Fibroblast of skin of left biceps (primary cell): ENCODE measurements around the gene ARHGEF26.
A peak's percentile ranks its signal among the peaks of the same experiment; 100 is the strongest.

ENCODE experiments used
- DNase-seq, 2 experiments: peaks; one replicate each; pipeline ENCODE4 v3.0.0-alpha.2; 2013; ENCODE audit warnings: low read depth in 2 of 2

Gene ARHGEF26

DNA sequence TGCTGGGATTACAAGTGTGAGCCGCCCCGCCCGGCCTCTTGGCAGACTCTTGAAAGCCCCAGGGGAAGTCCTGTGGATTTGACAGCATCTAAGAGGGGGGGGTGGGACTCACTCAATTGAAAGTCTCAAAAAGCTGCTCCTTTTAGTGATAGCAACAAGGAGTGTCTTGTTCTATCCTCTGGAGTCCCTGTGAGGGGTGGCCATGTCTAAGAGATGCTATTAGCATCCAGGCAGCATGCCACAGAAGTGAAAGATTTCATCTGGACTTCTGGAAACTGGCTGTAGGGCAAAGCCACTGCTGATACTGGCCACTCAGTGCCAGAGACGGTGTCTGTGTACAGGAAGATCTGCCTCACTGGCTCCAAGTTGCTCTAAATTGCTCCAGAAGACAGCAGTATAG is 129.1 kb downstream of the ARHGEF26 start:
- DNase-seq: no peak

DNA sequence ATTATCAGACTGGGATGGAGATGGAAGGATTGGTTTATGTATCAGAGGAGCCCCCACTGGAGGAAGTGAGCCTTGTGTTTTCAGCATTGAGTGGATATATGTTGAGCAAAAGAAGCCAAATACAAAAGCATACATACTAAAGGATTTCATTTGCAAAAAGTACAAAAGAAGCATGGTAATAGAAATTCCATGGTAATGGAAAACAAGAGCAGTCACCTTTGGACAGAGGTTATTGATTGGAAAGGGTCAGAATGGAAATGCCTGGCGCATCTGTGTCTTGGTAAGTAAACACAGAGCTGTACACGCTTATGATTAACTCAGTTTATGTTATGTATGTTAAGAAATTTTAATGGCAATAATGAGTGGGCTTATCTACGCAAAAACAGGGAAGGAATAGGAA is 130.4 kb downstream of the ARHGEF26 start:
- no peak for DNase-seq

GRCh38 chr3:154252759-154253638 is 131.8 kb downstream of the ARHGEF26 start:
- peak; percentile 48 to 62 for DNase-seq

GRCh38 chr3:154254527-154254926 is 133.3 kb downstream of the ARHGEF26 start:
- DNase-seq: no peak

- DNase-seq: no peak
These were observed 152.2 kb downstream of the ARHGEF26 start for GRCh38 chr3:154273381-154273780.

DNA sequence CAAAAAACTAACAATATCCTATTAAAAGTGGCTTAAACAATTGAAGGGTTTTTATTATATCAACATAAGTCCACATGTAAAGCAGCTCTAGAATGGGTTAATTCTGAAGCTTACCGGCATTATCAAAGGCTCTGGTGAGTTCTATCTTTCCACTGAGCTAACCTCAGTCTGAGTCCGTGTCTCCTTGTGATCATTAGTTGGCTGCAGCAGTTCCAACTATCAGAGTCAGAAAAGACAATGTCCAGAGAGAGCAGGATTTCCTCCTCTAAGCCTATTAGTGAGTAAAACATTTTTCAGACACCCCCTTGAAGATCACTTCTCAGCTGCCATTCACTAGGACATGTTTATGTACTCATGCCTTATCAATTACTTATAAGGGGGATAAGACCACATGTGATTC is 153.2 kb downstream of the ARHGEF26 start:
- no peak for DNase-seq

DNA sequence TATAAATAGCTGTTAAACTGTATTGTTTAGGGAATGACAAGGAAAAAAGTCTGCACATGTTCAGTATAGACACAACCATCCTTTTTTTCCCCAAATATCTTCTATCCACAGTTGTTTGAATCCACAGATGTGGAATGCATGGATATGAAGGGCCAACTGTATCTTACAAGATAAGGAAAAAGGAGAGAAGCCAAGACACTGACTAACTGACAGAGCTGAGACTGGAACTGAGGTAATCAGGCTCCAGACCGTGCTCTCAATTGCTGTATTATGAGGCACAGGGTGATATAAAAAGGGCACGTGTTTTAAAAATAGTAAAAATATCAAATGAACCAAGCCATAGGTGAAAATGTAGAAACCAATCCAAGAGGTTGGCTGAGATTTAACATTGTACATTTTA is 154.1 kb downstream of the ARHGEF26 start:
- no peak for DNase-seq

- no peak for DNase-seq
These were observed 154.8 kb downstream of the ARHGEF26 start for GRCh38 chr3:154275965-154276364.

- no peak for DNase-seq
These were observed 159.0 kb downstream of the ARHGEF26 start for GRCh38 chr3:154280161-154280560.

- no peak for DNase-seq
These were observed 164.0 kb downstream of the ARHGEF26 start for GRCh38 chr3:154285221-154285620.

DNA sequence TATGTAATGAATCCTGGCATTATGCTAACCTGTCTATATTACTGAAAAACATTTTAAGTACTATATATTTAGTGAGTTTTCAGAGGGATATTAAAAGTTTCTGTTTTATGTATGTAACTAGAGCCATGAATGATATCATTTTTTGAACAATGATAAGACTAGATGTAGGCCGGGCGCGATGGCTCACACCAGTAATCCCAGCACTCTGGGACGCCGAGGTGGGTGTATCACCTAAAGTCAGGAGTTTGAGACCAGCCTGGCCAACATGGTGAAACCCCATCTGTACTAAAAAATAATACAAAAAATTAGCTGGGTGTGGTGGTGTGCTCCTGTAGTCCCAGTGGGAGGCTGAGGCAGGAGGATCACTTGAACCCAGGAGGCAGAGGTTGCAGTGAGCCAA is 169.0 kb downstream of the ARHGEF26 start:
- no peak for DNase-seq

DNA sequence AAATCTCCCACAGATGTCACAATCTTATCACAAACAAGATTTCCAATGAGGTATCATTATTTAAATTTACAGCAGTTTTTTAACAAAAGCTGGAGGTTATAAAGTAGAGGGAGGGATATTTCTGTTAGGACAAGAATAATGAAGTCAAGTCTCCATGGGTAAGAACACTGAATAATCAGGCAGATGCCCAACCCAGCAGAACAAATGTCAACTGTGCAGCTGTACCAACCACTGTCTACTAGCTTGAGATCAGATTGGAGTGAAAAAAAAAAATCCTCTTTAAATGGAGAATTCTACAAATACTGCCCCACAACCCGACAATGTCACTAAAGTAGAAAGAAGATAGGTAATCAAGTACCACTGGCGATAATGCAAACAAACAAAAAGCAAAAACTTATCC is 172.8 kb downstream of the ARHGEF26 start:
- DNase-seq: no peak

GRCh38 chr3:154301561-154301960 is 180.4 kb downstream of the ARHGEF26 start:
- DNase-seq: no peak

- DNase-seq: no peak
These were observed 183.1 kb downstream of the ARHGEF26 start for GRCh38 chr3:154304116-154304786.

- no peak for DNase-seq
These were observed 183.7 kb downstream of the ARHGEF26 start for GRCh38 chr3:154304936-154305335.

DNA sequence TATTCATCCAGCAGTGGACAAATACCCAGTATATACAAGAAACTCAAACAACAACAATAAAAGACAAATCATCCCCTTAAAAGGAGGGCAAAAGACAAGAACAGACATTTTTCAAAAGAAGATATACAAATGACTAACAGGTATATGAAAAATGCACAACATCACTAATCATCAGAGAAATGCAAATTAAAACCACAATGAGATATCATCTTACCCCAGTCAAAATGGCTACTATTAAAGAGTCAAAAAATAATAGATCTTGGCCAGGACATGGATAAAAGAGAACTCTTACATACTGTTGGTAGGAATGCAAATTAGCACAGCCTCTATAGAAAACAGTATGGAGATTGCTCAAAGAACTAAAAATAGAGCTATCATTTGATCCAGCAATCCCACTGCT is 186.2 kb downstream of the ARHGEF26 start:
- no peak for DNase-seq
